Stimulated activated effector memory CD8-positive, alpha-beta T cell treated with anti-CD3 and anti-CD28 coated beads, Interleukin-12 subunit alpha, Interleukin-12 subunit beta, amount 100 ng/mL, for 72 hours (primary cell): ENCODE measurements around the gene SECTM1.

Experiments used
- ATAC-seq: fragments of 150-1000 bp; cut with Tn5 transposase; 2 replicates; pipeline ENCODE4 v1.10.0; 2021
- DNase-seq, 2 donors: peaks; one replicate each; pipeline ENCODE4 v3.0.0; 2021 to 2022; ENCODE audit warnings: low spot score in 2 of 2
- H3K27ac Mint-ChIP-seq: one replicate; pipeline ENCODE4 v1.8.0; 2022; ENCODE audit warnings: mild to moderate bottlenecking, mixed read lengths
- H3K36me3 Mint-ChIP-seq: one replicate; pipeline ENCODE4 v1.8.0; 2022; ENCODE audit warnings: mild to moderate bottlenecking, mixed read lengths
- H3K4me1 Mint-ChIP-seq: one replicate; pipeline ENCODE4 v1.8.0; 2022; ENCODE audit warnings: mixed read lengths
- H3K4me3 Mint-ChIP-seq: one replicate; pipeline ENCODE4 v1.8.0; 2022; ENCODE audit warnings: mild to moderate bottlenecking, mixed read lengths
- H3K9me3 Mint-ChIP-seq: one replicate; pipeline ENCODE4 v1.8.0; 2022; ENCODE audit warnings: mixed read lengths

Gene SECTM1

DNA sequence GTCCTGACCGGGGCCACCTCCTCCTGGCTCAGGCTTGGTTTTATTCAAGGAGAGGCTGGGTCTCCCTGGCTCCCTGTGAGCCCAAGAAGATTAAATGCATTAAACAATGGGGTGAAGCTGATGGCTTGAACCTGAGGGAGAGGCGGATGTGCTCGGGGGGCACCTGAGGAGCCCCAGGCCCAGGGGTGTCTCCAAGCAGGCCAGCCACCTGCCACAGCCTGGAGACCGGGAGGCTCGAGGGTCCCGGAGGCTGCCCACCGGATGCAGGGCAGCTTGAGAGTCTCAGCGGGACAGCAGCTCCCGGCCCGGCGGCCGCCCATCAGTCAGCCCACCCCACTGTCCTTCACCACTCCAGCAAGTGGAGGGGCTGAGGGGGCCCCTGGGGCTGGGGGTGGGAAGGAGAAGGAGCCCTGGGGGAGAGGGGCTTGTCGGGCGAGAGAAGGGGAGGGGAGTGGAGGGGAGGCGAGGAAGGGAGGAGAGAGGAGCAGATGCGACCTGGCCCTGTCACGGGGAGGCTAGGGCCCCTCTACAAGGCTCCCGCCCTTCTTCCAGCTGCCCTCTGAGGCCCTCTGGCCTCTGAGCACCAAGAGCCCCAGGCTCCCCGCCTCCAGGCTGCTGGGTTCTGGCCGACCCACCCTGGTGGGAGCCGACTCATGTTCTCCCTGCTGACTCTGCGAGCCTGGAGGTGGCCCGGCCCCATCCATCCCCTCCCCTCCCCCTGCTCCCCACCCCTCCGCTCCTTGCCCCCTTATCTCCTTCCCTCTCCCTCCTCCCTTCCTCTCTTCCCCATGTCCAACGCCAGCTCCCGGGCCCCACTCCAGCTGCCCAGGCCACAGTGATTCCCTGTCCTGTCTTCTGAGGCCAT is 29.4 kb downstream of the SECTM1 start:
- ATAC-seq (no peak), DNase-seq (no peak)
- Mint-ChIP-seq H3K9me3 (no peaks in the 10 kb centered on the region), H3K36me3 (peaks cover 8% of the 10 kb centered on the region), H3K27ac (peak overlapping the region; percentile 100), H3K4me1 (peaks cover 74% of the 10 kb centered on the region), H3K4me3 (peak overlapping the region; percentile 93)

DNA sequence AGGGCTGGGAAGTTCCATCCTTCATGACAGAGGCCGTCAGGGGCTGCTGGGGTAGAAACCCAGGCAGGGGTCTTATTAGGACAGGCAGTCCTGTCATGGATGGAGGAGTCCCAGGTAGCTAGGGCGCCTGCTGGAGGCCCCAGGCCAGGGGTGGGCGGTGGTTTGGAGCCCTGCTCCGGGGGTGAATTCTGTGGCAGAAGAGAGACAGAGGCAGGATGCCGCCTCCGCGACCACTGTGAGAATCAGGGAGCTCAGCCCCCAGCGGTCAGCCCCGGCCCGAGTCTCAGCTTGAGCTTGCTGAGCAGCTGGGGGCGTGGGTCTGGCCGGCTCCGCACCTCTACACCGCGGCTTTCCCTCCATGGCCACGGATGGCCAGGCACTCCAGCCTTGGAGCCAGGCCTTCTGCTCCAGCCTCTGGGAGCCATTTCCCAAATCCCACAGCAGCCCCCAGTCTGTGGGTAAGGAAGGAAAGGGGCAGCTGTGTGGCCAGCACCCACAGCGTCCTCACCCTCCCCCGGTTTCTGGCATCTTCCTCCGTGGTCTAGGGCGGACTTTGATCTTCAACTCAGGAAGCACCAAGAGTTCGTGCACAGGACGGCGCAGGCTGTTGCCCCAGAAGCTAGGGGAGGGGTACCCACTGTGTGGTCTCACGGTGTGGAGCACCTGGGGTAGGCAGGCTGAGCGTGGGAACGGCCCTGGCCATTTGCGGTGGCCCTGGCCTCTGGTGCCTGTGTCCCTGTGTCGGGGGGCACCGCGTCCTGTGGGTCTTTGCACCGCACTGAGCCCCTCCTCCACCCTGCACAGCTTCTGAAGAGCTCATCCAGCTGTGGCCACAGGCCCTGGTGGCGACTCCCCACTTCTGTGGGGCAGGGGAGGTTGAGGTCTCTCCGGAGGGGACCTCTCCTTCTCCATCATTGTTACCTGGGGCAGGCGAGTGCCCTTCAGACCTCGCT is 30.3 kb downstream of the SECTM1 start:
- no peak for ATAC-seq
- Mint-ChIP-seq H3K4me3 (peak overlapping the region; percentile 93), H3K36me3 (peaks cover 11% of the 10 kb centered on the region), H3K9me3 (no peaks in the 10 kb centered on the region), H3K4me1 (peaks cover 83% of the 10 kb centered on the region), H3K27ac (peak overlapping the region; percentile 100)
- no peak for DNase-seq

- no peak for ATAC-seq
- peak overlapping the region; percentile 93 for H3K4me3 Mint-ChIP-seq
- DNase-seq = no peak
- peak overlapping the region; percentile 100 for H3K27ac Mint-ChIP-seq
- H3K4me1 Mint-ChIP-seq = peaks cover 90% of the 10 kb centered on the region
- no peaks in the 10 kb centered on the region for H3K9me3 Mint-ChIP-seq
- peaks cover 18% of the 10 kb centered on the region for H3K36me3 Mint-ChIP-seq
These were observed 31.0 kb downstream of the SECTM1 start for GRCh38 chr17:82302568-82302963.

GRCh38 chr17:82301916-82302567 is 31.5 kb downstream of the SECTM1 start:
- H3K4me1 Mint-ChIP-seq = peaks cover 94% of the 10 kb centered on the region
- peak overlapping the region; percentile 93 for H3K4me3 Mint-ChIP-seq
- peak overlapping the region; percentile 100 for H3K27ac Mint-ChIP-seq
- no peaks in the 10 kb centered on the region for H3K9me3 Mint-ChIP-seq
- DNase-seq = peak; percentile 61 to 84
- ATAC-seq = peak; percentile 22
- H3K36me3 Mint-ChIP-seq = peaks cover 23% of the 10 kb centered on the region

- Mint-ChIP-seq H3K36me3 (peaks cover 27% of the 10 kb centered on the region), H3K4me3 (peak overlapping the region; percentile 93), H3K9me3 (no peaks in the 10 kb centered on the region)
These were observed 32.2 kb downstream of the SECTM1 start for GRCh38 chr17:82301300-82301915.

DNA sequence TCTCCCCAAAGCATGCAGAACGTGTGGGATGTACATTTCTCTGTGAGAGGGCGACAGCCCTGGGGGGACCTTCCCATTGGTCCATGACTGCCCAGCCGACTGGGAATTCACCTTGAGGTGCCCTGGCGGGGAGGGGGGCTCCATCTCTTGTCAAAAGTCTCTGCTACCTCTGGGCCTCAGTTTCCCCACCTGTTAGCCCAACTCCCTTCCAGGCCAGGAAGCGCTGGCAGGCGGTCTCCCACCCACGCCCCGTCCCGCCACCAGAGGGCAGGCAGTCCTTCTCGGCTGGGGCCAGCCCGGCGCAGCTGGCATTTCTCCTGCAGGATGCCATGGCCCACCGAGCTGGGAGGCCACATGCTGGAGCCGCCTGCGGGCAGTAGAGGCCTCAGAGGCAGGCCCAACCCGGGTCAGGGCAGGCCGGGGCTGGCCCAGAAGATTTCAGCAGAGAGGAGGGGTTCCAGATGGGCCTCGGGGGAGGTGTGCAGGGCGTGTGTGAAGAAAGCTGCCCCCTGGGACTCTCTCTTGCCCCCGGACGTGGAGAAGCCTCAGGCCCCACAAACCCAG is 32.8 kb downstream of the SECTM1 start:
- Mint-ChIP-seq H3K27ac (peak overlapping the region; percentile 100), H3K36me3 (peaks cover 27% of the 10 kb centered on the region), H3K4me3 (peak overlapping the region; percentile 93), H3K9me3 (no peaks in the 10 kb centered on the region), H3K4me1 (peaks cover 87% of the 10 kb centered on the region)
- no peak for ATAC-seq
- peak; percentile 51 to 79 for DNase-seq

More at GRCh38 chr17:82301300-82301915, 32.2 kb downstream of the SECTM1 start:
- DNase-seq (no peak), ATAC-seq (no peak)
- peaks cover 93% of the 10 kb centered on the region for H3K4me1 Mint-ChIP-seq
- H3K27ac Mint-ChIP-seq = peak overlapping the region; percentile 100

DNA sequence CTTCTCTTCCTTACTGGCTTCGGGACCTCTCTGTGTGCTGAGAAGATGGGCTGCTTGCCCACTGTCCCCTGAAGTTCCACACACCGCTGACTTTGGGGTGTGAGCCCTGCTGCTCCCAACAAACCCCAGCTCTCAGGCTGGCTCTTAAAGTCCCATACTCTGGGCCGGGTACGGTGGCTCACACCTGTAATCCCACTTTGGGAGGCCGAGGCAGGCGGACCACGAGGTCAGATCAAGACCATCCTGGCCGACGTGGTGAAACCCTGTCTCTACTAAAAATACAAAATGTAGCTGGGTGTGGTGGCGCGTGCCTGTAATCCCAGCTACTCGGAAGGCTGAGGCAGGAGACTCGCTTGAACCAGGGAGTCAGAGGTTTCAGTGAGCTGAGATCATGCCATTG is 33.3 kb downstream of the SECTM1 start:
- ATAC-seq = no peak
- DNase-seq = no peak
- peak overlapping the region; percentile 100 for H3K27ac Mint-ChIP-seq
- peaks cover 27% of the 10 kb centered on the region for H3K36me3 Mint-ChIP-seq
- peaks cover 87% of the 10 kb centered on the region for H3K4me1 Mint-ChIP-seq
- H3K9me3 Mint-ChIP-seq = no peaks in the 10 kb centered on the region
- peak overlapping the region; percentile 93 for H3K4me3 Mint-ChIP-seq

GRCh38 chr17:82299452-82299851 is 34.1 kb downstream of the SECTM1 start:
- no peak for ATAC-seq
- Mint-ChIP-seq H3K9me3 (no peaks in the 10 kb centered on the region), H3K4me1 (peaks cover 88% of the 10 kb centered on the region), H3K4me3 (peak overlapping the region; percentile 93), H3K27ac (peak overlapping the region; percentile 100), H3K36me3 (peaks cover 27% of the 10 kb centered on the region)
- no peak for DNase-seq

- Mint-ChIP-seq H3K9me3 (no peaks in the 10 kb centered on the region), H3K4me1 (peaks cover 91% of the 10 kb centered on the region), H3K27ac (peak overlapping the region; percentile 100), H3K4me3 (peak overlapping the region; percentile 93), H3K36me3 (peaks cover 27% of the 10 kb centered on the region)
- DNase-seq = no peak
- peak; percentile 1 for ATAC-seq
These were observed 34.8 kb downstream of the SECTM1 start for GRCh38 chr17:82298538-82299421.

DNA sequence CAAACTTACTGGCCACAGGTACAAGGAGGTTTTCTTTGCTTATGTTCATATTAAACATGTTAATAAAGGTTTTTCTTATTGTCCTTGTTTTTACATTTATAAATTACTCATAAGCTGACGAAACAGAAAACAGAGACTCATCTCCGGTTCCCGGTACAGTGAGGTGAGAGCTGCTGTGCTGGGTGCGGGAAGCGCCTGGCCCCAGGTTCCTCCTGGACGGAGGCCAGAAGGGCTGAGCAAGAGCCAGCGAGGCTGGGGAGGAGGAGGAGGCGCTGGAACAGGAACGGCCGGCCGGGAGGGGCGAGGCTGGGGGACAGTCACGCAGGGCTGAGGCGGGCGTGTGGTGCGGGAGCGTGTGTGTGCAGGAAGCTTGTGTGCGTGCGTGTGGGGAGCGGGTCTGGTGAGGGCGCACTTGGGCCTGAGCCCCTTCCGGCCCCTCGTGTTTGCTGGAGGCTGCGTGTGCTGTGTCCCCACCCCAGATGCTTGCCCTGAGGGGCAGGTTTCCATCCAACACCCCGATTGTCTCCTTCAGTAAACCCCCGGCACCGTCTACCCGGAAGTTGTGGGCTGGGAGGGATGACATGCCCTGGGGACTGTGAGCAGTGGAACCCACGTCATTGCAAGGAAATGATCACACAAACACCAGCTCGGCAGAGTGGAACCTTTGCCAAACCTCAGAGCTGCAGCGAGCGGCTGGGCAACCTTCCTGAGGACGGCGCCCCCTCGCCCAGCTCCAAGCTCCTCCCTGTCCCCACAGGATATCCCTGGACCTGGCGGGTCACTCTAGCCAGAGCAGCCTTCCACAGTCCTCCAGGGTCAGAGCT is 35.6 kb downstream of the SECTM1 start:
- H3K9me3 Mint-ChIP-seq = no peaks in the 10 kb centered on the region
- H3K27ac Mint-ChIP-seq = peak overlapping the region; percentile 100
- H3K4me3 Mint-ChIP-seq = peak overlapping the region; percentile 93
- H3K36me3 Mint-ChIP-seq = peaks cover 27% of the 10 kb centered on the region
- DNase-seq (peak; percentile 73 to 96), ATAC-seq (peak; percentile 87)
- H3K4me1 Mint-ChIP-seq = peaks cover 84% of the 10 kb centered on the region

DNA sequence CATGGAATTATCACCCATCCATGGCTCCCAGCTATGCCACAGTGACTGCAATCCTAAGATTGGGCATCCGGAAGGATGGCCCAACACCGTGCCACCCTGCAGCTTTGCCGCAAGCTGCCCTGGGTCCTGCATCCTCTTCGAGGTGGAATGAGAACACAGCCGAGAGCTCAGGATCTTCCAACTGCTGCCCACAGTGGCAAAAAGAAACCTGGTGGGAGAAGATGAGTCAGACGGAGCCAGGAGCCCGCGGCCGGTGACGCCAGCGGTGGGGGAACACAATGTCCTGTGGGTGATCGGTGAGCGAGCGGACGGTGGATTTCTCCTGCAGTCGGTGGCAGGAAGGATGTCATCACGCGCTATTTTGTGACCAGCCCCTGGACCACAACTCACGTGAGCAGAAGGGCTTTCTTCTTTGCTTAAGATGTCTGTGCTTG is 36.3 kb downstream of the SECTM1 start:
- peak; percentile 72 to 95 for DNase-seq
- H3K4me1 Mint-ChIP-seq = peaks cover 79% of the 10 kb centered on the region
- peak overlapping the region; percentile 100 for H3K27ac Mint-ChIP-seq
- H3K4me3 Mint-ChIP-seq = peak overlapping the region; percentile 93
- peaks cover 32% of the 10 kb centered on the region for H3K36me3 Mint-ChIP-seq
- peak; percentile 58 for ATAC-seq
- H3K9me3 Mint-ChIP-seq = no peaks in the 10 kb centered on the region

- no peak for ATAC-seq
- Mint-ChIP-seq H3K36me3 (peaks cover 32% of the 10 kb centered on the region), H3K4me1 (peaks cover 76% of the 10 kb centered on the region)
These were observed 36.9 kb downstream of the SECTM1 start for GRCh38 chr17:82296511-82297279.

More at GRCh38 chr17:82296511-82297279, 36.9 kb downstream of the SECTM1 start:
- no peaks in the 10 kb centered on the region for H3K9me3 Mint-ChIP-seq
- peak overlapping the region; percentile 100 for H3K27ac Mint-ChIP-seq
- DNase-seq = no peak
- H3K4me3 Mint-ChIP-seq = peak overlapping the region; percentile 93
